HEK293 (cell line): ENCODE data around the gene MAPK11.

ENCODE experiments used
- BCL11A ChIP-seq: fragments of 450-650 bp; formaldehyde crosslinking; IDR thresholded peaks from 2 replicates; pipeline ENCODE4 v1.5.1; 2016; ENCODE audit warnings: low read depth, missing biosample characterization, missing genetic modification characterization
- CTCF ChIP-seq: fragments of 450-650 bp; formaldehyde crosslinking; IDR thresholded peaks from 2 replicates; pipeline ENCODE4 v1.5.1; 2016; ENCODE audit warnings: missing biosample characterization, missing genetic modification characterization
- MEIS1 ChIP-seq: sonication (generic); formaldehyde crosslinking; IDR thresholded peaks from 2 replicates; pipeline ENCODE4 v1.8.1; 2022; ENCODE audit warnings: missing genetic modification reagents, mild to moderate bottlenecking, borderline replicate concordance
- REPIN1 ChIP-seq: fragments of 450-650 bp; formaldehyde crosslinking; IDR thresholded peaks from 2 replicates; pipeline ENCODE4 v1.5.1; 2017; ENCODE audit warnings: missing biosample characterization, missing genetic modification characterization, low read depth
- REST ChIP-seq: fragments of 450-650 bp; formaldehyde crosslinking; IDR thresholded peaks from 2 replicates; pipeline ENCODE4 v1.5.1; 2016; ENCODE audit warnings: missing biosample characterization, missing genetic modification characterization
- ZFP37 ChIP-seq: fragments of 450-650 bp; formaldehyde crosslinking; IDR thresholded peaks from 2 replicates; pipeline ENCODE4 v1.5.1; 2016; ENCODE audit warnings: missing biosample characterization, missing genetic modification characterization
- ZNF10 ChIP-seq: fragments of 450-650 bp; formaldehyde crosslinking; IDR thresholded peaks from 2 replicates; pipeline ENCODE4 v1.5.1; 2017; ENCODE audit warnings: missing biosample characterization, missing genetic modification characterization
- ZNF324 ChIP-seq: fragments of 450-650 bp; formaldehyde crosslinking; IDR thresholded peaks from 2 replicates; pipeline ENCODE4 v1.5.1; 2016; ENCODE audit warnings: missing biosample characterization, missing genetic modification characterization
- ZNF350 ChIP-seq: fragments of 450-650 bp; formaldehyde crosslinking; IDR thresholded peaks from 2 replicates; pipeline ENCODE4 v1.5.0; 2017; ENCODE audit warnings: missing biosample characterization, mild to moderate bottlenecking, missing genetic modification characterization
- ZNF394 ChIP-seq: fragments of 450-650 bp; formaldehyde crosslinking; IDR thresholded peaks from 2 replicates; pipeline ENCODE4 v1.5.1; 2016; ENCODE audit warnings: missing biosample characterization, missing genetic modification characterization, mild to moderate bottlenecking, moderate library complexity, borderline replicate concordance
- ZNF544 ChIP-seq: fragments of 450-650 bp; formaldehyde crosslinking; IDR thresholded peaks from 2 replicates; pipeline ENCODE4 v1.5.0; 2017; ENCODE audit warnings: missing biosample characterization, missing genetic modification characterization
- ZNF558 ChIP-seq: fragments of 450-650 bp; formaldehyde crosslinking; IDR thresholded peaks from 2 replicates; pipeline ENCODE4 v1.5.1; 2016; ENCODE audit warnings: missing biosample characterization, missing genetic modification characterization
- TF ChIP-seq, protein P1 (sequence below): fragments of 450-650 bp; formaldehyde crosslinking; IDR thresholded peaks from 2 replicates; pipeline ENCODE4 v1.5.1; 2016; ENCODE audit warnings: missing biosample characterization, missing genetic modification characterization
- TF ChIP-seq, protein P2 (sequence below): fragments of 450-650 bp; formaldehyde crosslinking; IDR thresholded peaks from 2 replicates; pipeline ENCODE4 v1.5.1; 2016; ENCODE audit warnings: missing biosample characterization, missing genetic modification characterization

GRCh38 chr22:50228366-50228765 is 41.8 kb downstream of the MAPK11 start:
- no peak for TF ChIP-seq CTCF (tag by site-specific recombination)
- no peak for TF ChIP-seq BCL11A (tag by site-specific recombination)
- no peak for TF ChIP-seq ZFP37
- TF ChIP-seq, protein P1, sequence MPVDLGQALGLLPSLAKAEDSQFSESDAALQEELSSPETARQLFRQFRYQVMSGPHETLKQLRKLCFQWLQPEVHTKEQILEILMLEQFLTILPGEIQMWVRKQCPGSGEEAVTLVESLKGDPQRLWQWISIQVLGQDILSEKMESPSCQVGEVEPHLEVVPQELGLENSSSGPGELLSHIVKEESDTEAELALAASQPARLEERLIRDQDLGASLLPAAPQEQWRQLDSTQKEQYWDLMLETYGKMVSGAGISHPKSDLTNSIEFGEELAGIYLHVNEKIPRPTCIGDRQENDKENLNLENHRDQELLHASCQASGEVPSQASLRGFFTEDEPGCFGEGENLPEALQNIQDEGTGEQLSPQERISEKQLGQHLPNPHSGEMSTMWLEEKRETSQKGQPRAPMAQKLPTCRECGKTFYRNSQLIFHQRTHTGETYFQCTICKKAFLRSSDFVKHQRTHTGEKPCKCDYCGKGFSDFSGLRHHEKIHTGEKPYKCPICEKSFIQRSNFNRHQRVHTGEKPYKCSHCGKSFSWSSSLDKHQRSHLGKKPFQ (tag by site-specific recombination), result no peak
- no peak for TF ChIP-seq REST (tag by site-specific recombination)
- TF ChIP-seq REPIN1 (tag by site-specific recombination), result no peak
- TF ChIP-seq ZNF558 (tag by site-specific recombination), result no peak
- TF ChIP-seq ZNF544 (tag by site-specific recombination), result no peak
- TF ChIP-seq ZNF324, result no peak
- no peak for TF ChIP-seq MEIS1 (CRISPR knock-in tag)
- TF ChIP-seq ZNF10, result no peak
- TF ChIP-seq, protein P2, sequence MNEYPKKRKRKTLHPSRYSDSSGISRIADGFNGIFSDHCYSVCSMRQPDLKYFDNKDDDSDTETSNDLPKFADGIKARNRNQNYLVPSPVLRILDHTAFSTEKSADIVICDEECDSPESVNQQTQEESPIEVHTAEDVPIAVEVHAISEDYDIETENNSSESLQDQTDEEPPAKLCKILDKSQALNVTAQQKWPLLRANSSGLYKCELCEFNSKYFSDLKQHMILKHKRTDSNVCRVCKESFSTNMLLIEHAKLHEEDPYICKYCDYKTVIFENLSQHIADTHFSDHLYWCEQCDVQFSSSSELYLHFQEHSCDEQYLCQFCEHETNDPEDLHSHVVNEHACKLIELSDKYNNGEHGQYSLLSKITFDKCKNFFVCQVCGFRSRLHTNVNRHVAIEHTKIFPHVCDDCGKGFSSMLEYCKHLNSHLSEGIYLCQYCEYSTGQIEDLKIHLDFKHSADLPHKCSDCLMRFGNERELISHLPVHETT (tag by site-specific recombination), result no peak
- TF ChIP-seq ZNF350, result no peak
- no peak for TF ChIP-seq ZNF394 (tag by site-specific recombination)
